Measurements from ENCODE around the gene TRIOBP. TPM values are rescaled to one million over a fixed set of nuclear protein-coding genes. Genes with fewer than 3 reads are reported as not detected.

The TRIOBP gene
- total RNA-seq, 2 experiments from 2014 or later = 9.0 to 10.1 TPM

- Histone ChIP-seq H3K9me3 (ENCODE audit: control insufficient read depth in 1 of 2, insufficient read depth in 1 of 2, low read length in 2 of 2) (no peaks in the 10 kb centered on the region), H3K36me3 (ENCODE audit: insufficient read depth, low read length) (no peaks in the 10 kb centered on the region), H3K27me3 (ENCODE audit: control insufficient read depth in 1 of 2, insufficient read depth in 2 of 2, low read length in 2 of 2) (peaks cover 5 to 15% of the 10 kb centered on the region in 2 experiments), H3K4me1 (ENCODE audit: insufficient read depth, low read length) (peaks cover 21% of the 10 kb centered on the region), H3K4me3 (ENCODE audit: low read length) (peak overlapping the region; percentile 36), H3K27ac (ENCODE audit: low read depth in 1 of 2, low read length in 2 of 2) (no peak overlapping the region)
- peak; percentile 83 for TF ChIP-seq CTCF (IDR thresholded peaks at IDR 0.05)
- ATAC-seq (ENCODE audit: poor library complexity) (peak; percentile 77), DNase-seq (peak; percentile 53 to 88 (median 78))
- ChIA-PET CTCF (interaction anchor here (0.8 to 4.1 kb wide), 11 partner anchors 10 to 147 kb away, joined by 3 to 46 read pairs (median 5); partner anchors contain the start of genes ANKRD54, C22orf23, GCAT and POLR2F), POLR2A (interaction anchor here (0.9 to 1.8 kb wide), 6 partner anchors 10 to 210 kb away, joined by 3 to 7 read pairs (median 3); partner anchors contain the start of genes ANKRD54, GCAT and GGA1)
- Mint-ChIP-seq H3K36me3 (ENCODE audit: low read depth) (no peaks in the 10 kb centered on the region), H3K27ac (no peak overlapping the region), H3K27me3 (peaks cover 38% of the 10 kb centered on the region), H3K9me3 (no peaks in the 10 kb centered on the region), H3K4me3 (no peak overlapping the region), H3K4me1 (ENCODE audit: low read depth) (peaks cover 3% of the 10 kb centered on the region)
- intact Hi-C loops (cut with DNase I, micrococcal nuclease) = loop anchor here (1.0 to 2.0 kb wide), 4 partner anchors 25 to 147 kb away; no protein-coding TSS in a partner anchor
Measured at GRCh38 chr22:37817705-37818408, 121.0 kb downstream of the TRIOBP start.

GRCh38 chr22:37818409-37819104, 121.7 kb downstream of the TRIOBP start:
- intact Hi-C loops (cut with DNase I, micrococcal nuclease) = loop anchor here in 1 of 2 experiments (1.0 kb wide), 1 partner anchor 45 kb away; no protein-coding TSS in a partner anchor
- Histone ChIP-seq H3K4me3 (ENCODE audit: low read length) (peak overlapping the region; percentile 36), H3K9me3 (ENCODE audit: control insufficient read depth in 1 of 2, insufficient read depth in 1 of 2, low read length in 2 of 2) (no peaks in the 10 kb centered on the region), H3K27me3 (ENCODE audit: control insufficient read depth in 1 of 2, insufficient read depth in 2 of 2, low read length in 2 of 2) (peaks cover 9 to 19% of the 10 kb centered on the region in 2 experiments), H3K4me1 (ENCODE audit: insufficient read depth, low read length) (peaks cover 21% of the 10 kb centered on the region), H3K36me3 (ENCODE audit: insufficient read depth, low read length) (no peaks in the 10 kb centered on the region), H3K27ac (ENCODE audit: low read depth in 1 of 2, low read length in 2 of 2) (no peak overlapping the region)
- Mint-ChIP-seq H3K9me3 (no peaks in the 10 kb centered on the region), H3K27ac (no peak overlapping the region), H3K27me3 (peaks cover 39% of the 10 kb centered on the region), H3K4me3 (peak overlapping the region; percentile 25), H3K4me1 (ENCODE audit: low read depth) (peaks cover 3% of the 10 kb centered on the region), H3K36me3 (ENCODE audit: low read depth) (no peaks in the 10 kb centered on the region)
- CTCF ChIA-PET = interaction anchor here (0.6 to 4.1 kb wide), 8 partner anchors 10 to 146 kb away, joined by 4 to 46 read pairs (median 6); partner anchors contain the start of genes C22orf23, GCAT and POLR2F
- DNase-seq = peak; percentile 36 to 82 (median 59)
- POLR2A ChIA-PET = interaction anchor here (0.9 to 1.8 kb wide), 6 partner anchors 10 to 210 kb away, joined by 3 to 7 read pairs (median 4); partner anchors contain the start of genes ANKRD54, GCAT and GGA1
- ATAC-seq (ENCODE audit: poor library complexity) = peak; percentile 78
- TF ChIP-seq CTCF (IDR thresholded peaks at IDR 0.05) = no peak

- no peaks in the 10 kb centered on the region for H3K9me3 ChIP-seq (ENCODE audit: control insufficient read depth in 1 of 2, insufficient read depth in 1 of 2, low read length in 2 of 2)
- no peak for TF ChIP-seq CTCF (IDR thresholded peaks at IDR 0.05)
- peaks cover 9 to 19% of the 10 kb centered on the region in 2 experiments for H3K27me3 ChIP-seq (ENCODE audit: control insufficient read depth in 1 of 2, insufficient read depth in 2 of 2, low read length in 2 of 2)
- H3K4me1 ChIP-seq (ENCODE audit: insufficient read depth, low read length) = peaks cover 21% of the 10 kb centered on the region
- H3K27me3 Mint-ChIP-seq = peaks cover 40% of the 10 kb centered on the region
- H3K27ac Mint-ChIP-seq = no peak overlapping the region
- intact Hi-C loops (cut with DNase I, micrococcal nuclease) = no loop called here
- H3K9me3 Mint-ChIP-seq = no peaks in the 10 kb centered on the region
- H3K27ac ChIP-seq (ENCODE audit: low read depth in 1 of 2, low read length in 2 of 2) = no peak overlapping the region
- CTCF ChIA-PET = interaction anchor here (0.6 to 4.1 kb wide), 5 partner anchors 11 to 74 kb away, joined by 4 to 46 read pairs (median 4); partner anchors contain the start of gene GCAT
- peak overlapping the region; percentile 36 for H3K4me3 ChIP-seq (ENCODE audit: low read length)
- peak overlapping the region; percentile 59 for H3K4me3 Mint-ChIP-seq
- ATAC-seq (ENCODE audit: poor library complexity) (no peak), DNase-seq (no peak)
- POLR2A ChIA-PET = interaction anchor here (0.9 to 1.7 kb wide), 4 partner anchors 11 to 44 kb away, joined by 3 to 7 read pairs (median 4); partner anchors contain the start of genes ANKRD54 and GCAT
- no peaks in the 10 kb centered on the region for H3K36me3 Mint-ChIP-seq (ENCODE audit: low read depth)
- no peaks in the 10 kb centered on the region for H3K36me3 ChIP-seq (ENCODE audit: insufficient read depth, low read length)
- H3K4me1 Mint-ChIP-seq (ENCODE audit: low read depth) = peaks cover 3% of the 10 kb centered on the region
Measured at GRCh38 chr22:37819105-37819433, 122.2 kb downstream of the TRIOBP start.

Data from CD4-positive, alpha-beta T cell (primary cell).